Uterus (tissue), 4 donors: ENCODE results near the gene SNTG2. TPM values are rescaled to one million over a fixed set of nuclear protein-coding genes. Genes with fewer than 3 reads are reported as not detected.

Experiments used
- DNase-seq, 2 donors: peaks; one replicate each; pipeline ENCODE4 v3.0.0-alpha.2; 2019 to 2020
- H3K27ac ChIP-seq, 2 donors: fragments of 200-600 bp; sonication (generic); 1 replicate in 1 of 2; 2 replicates in 1 of 2; pipeline ENCODE4 v1.5.1; 2016 to 2018
- H3K27me3 ChIP-seq, 2 donors: fragments of 200-600 bp; sonication (generic); one replicate each; pipeline ENCODE4 v1.5.1; 2018 to 2019; ENCODE audit warnings: control low read depth in 1 of 2
- H3K36me3 ChIP-seq, 2 donors: fragments of 200-600 bp; sonication (generic); one replicate each; pipeline ENCODE4 v1.5.1; 2019; ENCODE audit warnings: control low read depth in 1 of 2
- H3K4me1 ChIP-seq, 2 donors: fragments of 200-600 bp; sonication (generic); one replicate each; pipeline ENCODE4 v1.5.1; 2018 to 2019; ENCODE audit warnings: control low read depth in 1 of 2
- H3K4me3 ChIP-seq, 2 donors: fragments of 200-600 bp; sonication (generic); 1 replicate in 1 of 2; 2 replicates in 1 of 2; pipeline ENCODE4 v1.5.1; 2018 to 2019; ENCODE audit warnings: mild to moderate bottlenecking in 1 of 2
- H3K9me3 ChIP-seq, 2 donors: fragments of 200-600 bp; sonication (generic); one replicate each; pipeline ENCODE4 v1.5.1; 2019; ENCODE audit warnings: control low read depth in 1 of 2
- CTCF ChIP-seq, 4 experiments: fragments of 200-600 bp in 2 of 4; fragments of 450-650 bp in 2 of 4; sonication (generic) in 2 of 4; IDR thresholded peaks; one replicate each; pipeline ENCODE4 v1.5.1; 2016 to 2019; ENCODE audit warnings: antibody characterized with exemption in 4 of 4, mild to moderate bottlenecking in 2 of 4, moderate library complexity in 1 of 4
- POLR2A ChIP-seq, 2 donors: fragments of 450-650 bp; IDR thresholded peaks; one replicate each; pipeline ENCODE4 v1.6.1; 2016; ENCODE audit warnings: antibody characterized with exemption in 2 of 2, mild to moderate bottlenecking in 1 of 2, moderate library complexity in 1 of 2
- intact Hi-C: fragments of 100-400 bp; cut with DNase I; formaldehyde crosslinking; loops from one replicate; pipeline ENCODE4 v1.15.1; 2023; ENCODE audit warnings: low total_unique reads
- total RNA-seq, 4 donors: library from RNA; depleted of rRNA in 3 of 4; stranded (reverse); fragments of >200 nt in 3 of 4; gene quantifications; one replicate each; pipeline versions ENCODE4 v1.1.0 to v1.2.4, GENCODE V29; 2014 to 2023
- donor health status: DM: yes; HTN: yes; CAD: no.

Gene SNTG2
- total RNA-seq, 4 donors from 2014 or later = 3.2 to 46.2 (median 31.4) TPM

GRCh38 chr2:1254662-1255343 lies 304.2 kb downstream of the SNTG2 start:
- no peak overlapping the region for H3K4me3 ChIP-seq
- no peaks in the 10 kb centered on the region for H3K36me3 ChIP-seq
- TF ChIP-seq POLR2A (IDR thresholded peaks at IDR 0.05) (no peak), CTCF (IDR thresholded peaks at IDR 0.05) (no peak)
- no peaks in the 10 kb centered on the region for H3K27me3 ChIP-seq
- intact Hi-C loops = no loop called here
- no peak overlapping the region for H3K27ac ChIP-seq
- no peak for DNase-seq
- H3K4me1 ChIP-seq = no peaks in the 10 kb centered on the region
- H3K9me3 ChIP-seq = no peaks in the 10 kb centered on the region

- DNase-seq = no peak
- no peak overlapping the region for H3K27ac ChIP-seq
- TF ChIP-seq POLR2A (IDR thresholded peaks at IDR 0.05) (no peak), CTCF (IDR thresholded peaks at IDR 0.05) (no peak)
- no peaks in the 10 kb centered on the region for H3K36me3 ChIP-seq
- H3K27me3 ChIP-seq = no peaks in the 10 kb centered on the region
- no peak overlapping the region for H3K4me3 ChIP-seq
- H3K9me3 ChIP-seq = no peaks in the 10 kb centered on the region
- no peaks in the 10 kb centered on the region for H3K4me1 ChIP-seq
- intact Hi-C loops = no loop called here
Observed at GRCh38 chr2:1256632-1257324, 306.1 kb downstream of the SNTG2 start.

- TF ChIP-seq CTCF (IDR thresholded peaks at IDR 0.05) = no peak
- TF ChIP-seq POLR2A (IDR thresholded peaks at IDR 0.05) = no peak
- intact Hi-C loops = no loop called here
- H3K27ac ChIP-seq = no peak overlapping the region
- H3K36me3 ChIP-seq = no peaks in the 10 kb centered on the region
- H3K27me3 ChIP-seq = no peaks in the 10 kb centered on the region
- H3K4me3 ChIP-seq = no peak overlapping the region
- H3K9me3 ChIP-seq = no peaks in the 10 kb centered on the region
- no peak for DNase-seq
- no peaks in the 10 kb centered on the region for H3K4me1 ChIP-seq
Observed at GRCh38 chr2:1257334-1257733, 306.7 kb downstream of the SNTG2 start.

DNA sequence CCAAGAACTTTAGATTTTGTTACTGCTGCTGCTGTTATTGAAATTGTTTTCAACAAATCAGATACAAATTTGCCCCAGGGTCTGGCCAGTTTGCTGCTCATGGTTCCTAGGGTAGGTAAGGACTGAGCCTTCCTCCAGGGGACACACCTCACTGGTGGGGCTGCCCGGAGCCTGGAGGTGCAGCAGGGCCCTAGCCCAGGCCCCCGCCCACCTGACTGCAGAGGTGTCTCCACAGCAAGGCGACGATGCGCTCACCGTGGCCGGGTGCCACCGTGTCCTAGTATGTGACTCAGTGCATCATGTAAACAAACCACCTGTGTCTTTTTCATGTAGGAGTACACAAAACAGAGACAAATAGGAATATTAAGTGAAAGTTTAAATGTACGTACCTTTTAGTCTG lies 309.1 kb downstream of the SNTG2 start:
- DNase-seq = no peak
- Histone ChIP-seq H3K9me3 (no peaks in the 10 kb centered on the region), H3K4me3 (no peak overlapping the region), H3K27me3 (no peaks in the 10 kb centered on the region), H3K27ac (no peak overlapping the region), H3K36me3 (no peaks in the 10 kb centered on the region), H3K4me1 (no peaks in the 10 kb centered on the region)
- no peak for TF ChIP-seq POLR2A (IDR thresholded peaks at IDR 0.05)
- no peak for TF ChIP-seq CTCF (IDR thresholded peaks at IDR 0.05)
- intact Hi-C loops = no loop called here

- no peaks in the 10 kb centered on the region for H3K4me1 ChIP-seq
Observed at GRCh38 chr2:1262609-1263008, 312.0 kb downstream of the SNTG2 start.

More at GRCh38 chr2:1262609-1263008, 312.0 kb downstream of the SNTG2 start:
- no peak for TF ChIP-seq POLR2A (IDR thresholded peaks at IDR 0.05)
- no peak for TF ChIP-seq CTCF (IDR thresholded peaks at IDR 0.05)
- Histone ChIP-seq H3K27me3 (no peaks in the 10 kb centered on the region), H3K9me3 (no peaks in the 10 kb centered on the region), H3K4me3 (no peak overlapping the region), H3K27ac (no peak overlapping the region), H3K36me3 (no peaks in the 10 kb centered on the region)
- intact Hi-C loops = no loop called here
- DNase-seq = no peak
